HEK293 (cell line): ENCODE results near the gene CEP89.
A peak's percentile ranks its signal among the peaks of the same experiment; 100 is the strongest.

Source experiments
- CTCF ChIA-PET: fragments of 350-600 bp; formaldehyde crosslinking; extraction: SDS; loops from one replicate; lab custom pipeline; 2021; ENCODE audit warnings: antibody characterized with exemption; lab: Yijun Ruan, JAX
- POLR2A ChIA-PET: fragments of 300-600 bp; formaldehyde crosslinking; extraction: SDS; loops from one replicate; lab custom pipeline; 2020; ENCODE audit warnings: antibody characterized with exemption, inconsistent platforms; lab: Yijun Ruan, JAX
- H3K27ac ChIP-seq: fragments of 200-500 bp; sonication (Bioruptor generic); 2 replicates; pipeline ENCODE4 v1.5.1; 2014; ENCODE audit warnings: low read depth, low read length, control low read depth, inconsistent platforms; ENCODE audit errors: extremely low read depth
- H3K36me3 ChIP-seq, 2 experiments: fragments of 200-500 bp in 1 of 2; sonication (Bioruptor generic) in 1 of 2; 1 replicate in 1 of 2; 2 replicates in 1 of 2; pipeline ENCODE4 v1.5.1; 2014 to 2017; ENCODE audit warnings: inconsistent platforms in 2 of 2, low read length in 2 of 2; ENCODE audit not compliant: control insufficient read depth in 2 of 2, insufficient read depth in 1 of 2
- H3K4me1 ChIP-seq: fragments of 200-500 bp; sonication (Bioruptor generic); 2 replicates; pipeline ENCODE4 v1.5.1; 2014; ENCODE audit warnings: mild to moderate bottlenecking, low read length, inconsistent platforms; ENCODE audit not compliant: control insufficient read depth, insufficient read depth
- H3K4me3 ChIP-seq: 2 replicates; pipeline ENCODE4 v1.5.1; 2011; ENCODE audit warnings: low read depth, mild to moderate bottlenecking, control low read depth, low read length, moderate library complexity
- H3K9me3 ChIP-seq: fragments of 200-500 bp; sonication (Bioruptor generic); 2 replicates; pipeline ENCODE4 v1.5.1; 2014; ENCODE audit warnings: low read depth, low read length, inconsistent platforms; ENCODE audit not compliant: control insufficient read depth, insufficient read depth
- GLIS1 ChIP-seq: fragments of 450-650 bp; formaldehyde crosslinking; IDR thresholded peaks from 2 replicates; pipeline ENCODE4 v1.5.1; 2016; ENCODE audit warnings: missing biosample characterization, missing genetic modification characterization
- GLIS2 ChIP-seq: fragments of 450-650 bp; formaldehyde crosslinking; IDR thresholded peaks from 2 replicates; pipeline ENCODE4 v1.5.1; 2016; ENCODE audit warnings: missing biosample characterization, missing genetic modification characterization
- HIC1 ChIP-seq: fragments of 450-650 bp; formaldehyde crosslinking; IDR thresholded peaks from 2 replicates; pipeline ENCODE4 v1.5.1; 2016; ENCODE audit warnings: missing biosample characterization, missing genetic modification characterization
- SCRT2 ChIP-seq: fragments of 450-650 bp; formaldehyde crosslinking; IDR thresholded peaks from 2 replicates; pipeline ENCODE4 v1.5.1; 2016; ENCODE audit warnings: missing biosample characterization, missing genetic modification characterization
- SP3 ChIP-seq: fragments of 450-650 bp; formaldehyde crosslinking; IDR thresholded peaks from 2 replicates; pipeline ENCODE4 v1.5.1; 2016; ENCODE audit warnings: missing biosample characterization, missing genetic modification characterization
- ZFP3 ChIP-seq: fragments of 450-650 bp; formaldehyde crosslinking; IDR thresholded peaks from 2 replicates; pipeline ENCODE4 v1.5.1; 2016; ENCODE audit warnings: low read depth, missing biosample characterization, missing genetic modification characterization
- ZIC2 ChIP-seq: fragments of 450-650 bp; formaldehyde crosslinking; IDR thresholded peaks from 2 replicates; pipeline ENCODE4 v1.5.1; 2016; ENCODE audit warnings: missing biosample characterization, missing genetic modification characterization
- ZNF132 ChIP-seq: fragments of 450-650 bp; formaldehyde crosslinking; IDR thresholded peaks from 2 replicates; pipeline ENCODE4 v1.5.1; 2017; ENCODE audit warnings: missing biosample characterization, missing genetic modification characterization, borderline replicate concordance
- ZNF23 ChIP-seq: fragments of 450-650 bp; formaldehyde crosslinking; IDR thresholded peaks from 2 replicates; pipeline ENCODE4 v1.5.1; 2016; ENCODE audit warnings: missing biosample characterization, missing genetic modification characterization, borderline replicate concordance
- ZNF248 ChIP-seq: fragments of 450-650 bp; formaldehyde crosslinking; IDR thresholded peaks from 2 replicates; pipeline ENCODE4 v1.5.1; 2017; ENCODE audit warnings: missing biosample characterization, missing genetic modification characterization
- ZNF514 ChIP-seq: fragments of 450-650 bp; formaldehyde crosslinking; IDR thresholded peaks from 2 replicates; pipeline ENCODE4 v1.5.1; 2016; ENCODE audit warnings: missing biosample characterization, missing genetic modification characterization
- ZNF530 ChIP-seq: fragments of 450-650 bp; formaldehyde crosslinking; IDR thresholded peaks from 2 replicates; pipeline ENCODE4 v1.5.1; 2016; ENCODE audit warnings: low read depth, missing biosample characterization, missing genetic modification characterization
- ZNF548 ChIP-seq: fragments of 450-650 bp; formaldehyde crosslinking; IDR thresholded peaks from 2 replicates; pipeline ENCODE4 v1.5.1; 2016; ENCODE audit warnings: missing biosample characterization, missing genetic modification characterization
- ZNF664 ChIP-seq: fragments of 450-650 bp; formaldehyde crosslinking; IDR thresholded peaks from 2 replicates; pipeline ENCODE4 v1.5.1; 2016; ENCODE audit warnings: missing biosample characterization, missing genetic modification characterization
- ZNF792 ChIP-seq: fragments of 450-650 bp; formaldehyde crosslinking; IDR thresholded peaks from 2 replicates; pipeline ENCODE4 v1.5.1; 2016; ENCODE audit warnings: missing biosample characterization, missing genetic modification characterization
- ZSCAN5A ChIP-seq: fragments of 450-650 bp; formaldehyde crosslinking; IDR thresholded peaks from 2 replicates; pipeline ENCODE4 v1.5.1; 2016; ENCODE audit warnings: missing biosample characterization, missing genetic modification characterization
- TF ChIP-seq, protein P1 (sequence below): fragments of 450-650 bp; formaldehyde crosslinking; IDR thresholded peaks from 2 replicates; pipeline ENCODE4 v1.5.1; 2017; ENCODE audit warnings: missing biosample characterization, missing genetic modification characterization
- TF ChIP-seq, protein P2 (sequence below): fragments of 450-650 bp; formaldehyde crosslinking; IDR thresholded peaks from 2 replicates; pipeline ENCODE4 v1.5.1; 2017; ENCODE audit warnings: missing biosample characterization, mild to moderate bottlenecking, missing genetic modification characterization, moderate library complexity
- TF ChIP-seq, protein P3 (sequence below): fragments of 450-650 bp; formaldehyde crosslinking; IDR thresholded peaks from 2 replicates; pipeline ENCODE4 v1.5.1; 2016; ENCODE audit warnings: missing biosample characterization, missing genetic modification characterization

The CEP89 gene

DNA sequence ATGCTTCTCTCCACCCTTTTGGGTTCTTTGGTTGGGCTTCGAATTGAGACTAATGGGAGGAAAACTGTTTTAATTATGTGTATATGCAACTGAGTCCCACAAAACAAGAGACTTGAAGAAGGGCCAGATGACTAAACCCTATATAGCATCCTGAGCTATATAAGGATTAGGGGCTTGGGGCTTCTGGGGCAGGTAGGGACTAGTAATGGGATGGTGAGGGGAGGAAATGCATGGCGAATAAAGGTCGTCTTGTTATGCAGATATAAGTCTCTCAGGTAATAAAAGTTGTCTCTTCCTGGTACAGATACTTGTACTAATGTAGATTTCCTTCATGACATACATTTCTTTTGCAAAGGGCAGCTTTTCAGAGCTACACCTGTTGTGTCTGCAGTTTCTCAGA is 99.4 kb downstream of the CEP89 start:
- Histone ChIP-seq H3K27ac (no peak overlapping the region), H3K36me3 (no peaks in the 10 kb centered on the region), H3K4me3 (no peak overlapping the region), H3K9me3 (no peaks in the 10 kb centered on the region), H3K4me1 (peaks cover 5% of the 10 kb centered on the region)
- POLR2A ChIA-PET, result no interaction called here
- CTCF ChIA-PET, result no interaction called here
- TF ChIP-seq ZNF530 (tag by site-specific recombination) (peak; percentile 97), ZNF792 (tag by site-specific recombination) (no peak), ZNF548 (tag by site-specific recombination) (no peak), SP3 (tag by site-specific recombination) (no peak), ZFP3 (tag by site-specific recombination) (no peak), ZNF132 (tag by site-specific recombination) (no peak)
- TF ChIP-seq, protein P1, sequence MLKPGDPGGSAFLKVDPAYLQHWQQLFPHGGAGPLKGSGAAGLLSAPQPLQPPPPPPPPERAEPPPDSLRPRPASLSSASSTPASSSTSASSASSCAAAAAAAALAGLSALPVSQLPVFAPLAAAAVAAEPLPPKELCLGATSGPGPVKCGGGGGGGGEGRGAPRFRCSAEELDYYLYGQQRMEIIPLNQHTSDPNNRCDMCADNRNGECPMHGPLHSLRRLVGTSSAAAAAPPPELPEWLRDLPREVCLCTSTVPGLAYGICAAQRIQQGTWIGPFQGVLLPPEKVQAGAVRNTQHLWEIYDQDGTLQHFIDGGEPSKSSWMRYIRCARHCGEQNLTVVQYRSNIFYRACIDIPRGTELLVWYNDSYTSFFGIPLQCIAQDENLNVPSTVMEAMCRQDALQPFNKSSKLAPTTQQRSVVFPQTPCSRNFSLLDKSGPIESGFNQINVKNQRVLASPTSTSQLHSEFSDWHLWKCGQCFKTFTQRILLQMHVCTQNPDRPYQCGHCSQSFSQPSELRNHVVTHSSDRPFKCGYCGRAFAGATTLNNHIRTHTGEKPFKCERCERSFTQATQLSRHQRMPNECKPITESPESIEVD (tag by site-specific recombination), result no peak
- TF ChIP-seq, protein P2, sequence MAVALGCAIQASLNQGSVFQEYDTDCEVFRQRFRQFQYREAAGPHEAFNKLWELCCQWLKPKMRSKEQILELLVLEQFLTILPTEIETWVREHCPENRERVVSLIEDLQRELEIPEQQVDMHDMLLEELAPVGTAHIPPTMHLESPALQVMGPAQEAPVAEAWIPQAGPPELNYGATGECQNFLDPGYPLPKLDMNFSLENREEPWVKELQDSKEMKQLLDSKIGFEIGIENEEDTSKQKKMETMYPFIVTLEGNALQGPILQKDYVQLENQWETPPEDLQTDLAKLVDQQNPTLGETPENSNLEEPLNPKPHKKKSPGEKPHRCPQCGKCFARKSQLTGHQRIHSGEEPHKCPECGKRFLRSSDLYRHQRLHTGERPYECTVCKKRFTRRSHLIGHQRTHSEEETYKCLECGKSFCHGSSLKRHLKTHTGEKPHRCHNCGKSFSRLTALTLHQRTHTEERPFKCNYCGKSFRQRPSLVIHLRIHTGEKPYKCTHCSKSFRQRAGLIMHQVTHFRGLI, result peak; percentile 16; the same call in 1 of the 2 replicates

GRCh38 chr19:32870981-32871451 is 100.7 kb downstream of the CEP89 start:
- ChIA-PET CTCF (no interaction called here), POLR2A (no interaction called here)
- H3K4me1 ChIP-seq, result peaks cover 2% of the 10 kb centered on the region; the same call in 1 of the 2 replicates

More at GRCh38 chr19:32870981-32871451, 100.7 kb downstream of the CEP89 start:
- no peaks in the 10 kb centered on the region for H3K9me3 ChIP-seq
- no peak overlapping the region for H3K27ac ChIP-seq
- H3K36me3 ChIP-seq, result no peaks in the 10 kb centered on the region
- TF ChIP-seq ZNF248 (tag by site-specific recombination) (no peak), SCRT2 (tag by site-specific recombination) (peak; percentile 84), HIC1 (tag by site-specific recombination) (no peak), ZNF514 (tag by site-specific recombination) (no peak), GLIS1 (tag by site-specific recombination) (peak; percentile 74), ZNF664 (tag by site-specific recombination) (no peak), GLIS2 (peak; percentile 24; the same call in 1 of the 2 replicates), ZSCAN5A (tag by site-specific recombination) (no peak), ZNF23 (tag by site-specific recombination) (no peak), ZFP3 (tag by site-specific recombination) (no peak), ZIC2 (tag by site-specific recombination) (0 out of 2 replicates have a peak, but pooled peaks have one; percentile 32)
- TF ChIP-seq, protein P3, sequence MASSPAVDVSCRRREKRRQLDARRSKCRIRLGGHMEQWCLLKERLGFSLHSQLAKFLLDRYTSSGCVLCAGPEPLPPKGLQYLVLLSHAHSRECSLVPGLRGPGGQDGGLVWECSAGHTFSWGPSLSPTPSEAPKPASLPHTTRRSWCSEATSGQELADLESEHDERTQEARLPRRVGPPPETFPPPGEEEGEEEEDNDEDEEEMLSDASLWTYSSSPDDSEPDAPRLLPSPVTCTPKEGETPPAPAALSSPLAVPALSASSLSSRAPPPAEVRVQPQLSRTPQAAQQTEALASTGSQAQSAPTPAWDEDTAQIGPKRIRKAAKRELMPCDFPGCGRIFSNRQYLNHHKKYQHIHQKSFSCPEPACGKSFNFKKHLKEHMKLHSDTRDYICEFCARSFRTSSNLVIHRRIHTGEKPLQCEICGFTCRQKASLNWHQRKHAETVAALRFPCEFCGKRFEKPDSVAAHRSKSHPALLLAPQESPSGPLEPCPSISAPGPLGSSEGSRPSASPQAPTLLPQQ (tag by site-specific recombination), result no peak
- H3K4me3 ChIP-seq, result no peak overlapping the region
